Smooth muscle cell (in vitro differentiated cells): ENCODE measurements around the gene DSE. TPM values are rescaled to one million over a fixed set of nuclear protein-coding genes. Genes with fewer than 3 reads are reported as not detected.

Experiments used
- DNase-seq: peaks from one replicate; lab custom pipeline; 2025; ENCODE audit not compliant: unreplicated experiment; lab: John Stamatoyannopoulos, UW
- H2AFZ ChIP-seq: fragments of 200-600 bp; sonication (generic); 2 replicates; pipeline ENCODE4 v1.6.0; 2016; ENCODE audit warnings: antibody characterized with exemption, low read depth, mild to moderate bottlenecking
- H3F3A ChIP-seq: fragments of 200-600 bp; sonication (generic); 2 replicates; pipeline ENCODE4 v1.6.0; 2017; ENCODE audit warnings: antibody characterized with exemption, low read depth
- H3K27ac ChIP-seq: fragments of 200-600 bp; sonication (generic); 2 replicates; pipeline ENCODE4 v1.5.1; 2016; ENCODE audit warnings: low read depth, mild to moderate bottlenecking
- H3K27me3 ChIP-seq: fragments of 200-600 bp; sonication (generic); 2 replicates; pipeline ENCODE4 v1.6.1; 2016; ENCODE audit warnings: low read depth, mild to moderate bottlenecking
- H3K36me3 ChIP-seq: fragments of 200-600 bp; sonication (generic); 2 replicates; pipeline ENCODE4 v1.5.1; 2016; ENCODE audit warnings: low read depth
- H3K4me1 ChIP-seq: fragments of 200-600 bp; sonication (generic); 2 replicates; pipeline ENCODE4 v1.5.1; 2016; ENCODE audit warnings: low read depth
- H3K4me2 ChIP-seq: fragments of 200-600 bp; sonication (generic); 2 replicates; pipeline ENCODE4 v1.6.0; 2016; ENCODE audit warnings: mild to moderate bottlenecking
- H3K4me3 ChIP-seq: fragments of 200-600 bp; sonication (generic); 2 replicates; pipeline ENCODE4 v1.5.1; 2016; ENCODE audit warnings: mild to moderate bottlenecking
- H3K79me2 ChIP-seq: fragments of 200-600 bp; sonication (generic); 2 replicates; pipeline ENCODE4 v1.6.0; 2016; ENCODE audit warnings: low read depth, mild to moderate bottlenecking
- H3K9ac ChIP-seq: fragments of 200-600 bp; sonication (generic); 2 replicates; pipeline ENCODE4 v1.6.0; 2016; ENCODE audit warnings: low read depth
- H3K9me3 ChIP-seq: fragments of 200-600 bp; sonication (generic); replicated peaks from 2 replicates; pipeline ENCODE4 v1.5.1; 2016; ENCODE audit warnings: low read depth
- H4K20me1 ChIP-seq: fragments of 200-600 bp; sonication (generic); 2 replicates; pipeline ENCODE4 v1.6.0; 2016; ENCODE audit warnings: low read depth
- WGBS: methylation state at CpG from one replicate; pipeline ENCODE4 v1.1.7; 2016; ENCODE audit warnings: low lambda C conversion rate; 5-methylcytosine and 5-hydroxymethylcytosine counted together
- polyA plus RNA-seq: library from polyadenylated mRNA; unstranded; fragments of >200 nt; fragmentation: Nextera tagmentation; extraction: Ambion mirVana; gene quantifications from 2 replicates; pipeline ENCODE4 v1.2.1, GENCODE V29; 2016
- total RNA-seq: library from RNA; depleted of rRNA; stranded (reverse); fragments of >200 nt; gene quantifications from 2 replicates; pipeline ENCODE4 v1.2.3, GENCODE V29; 2014
- TF ChIP-seq, protein P1 (sequence below): fragments of 200-600 bp; sonication (generic); IDR thresholded peaks from 2 replicates; pipeline ENCODE4 v1.5.1; 2017; ENCODE audit warnings: borderline replicate concordance, mild to moderate bottlenecking, antibody characterized with exemption; ENCODE audit not compliant: insufficient read depth, poor library complexity, severe bottlenecking

DSE gene
- total and polyA plus RNA-seq, 2 experiments from 2014 or later: 38.6 to 76.2 TPM

DNA sequence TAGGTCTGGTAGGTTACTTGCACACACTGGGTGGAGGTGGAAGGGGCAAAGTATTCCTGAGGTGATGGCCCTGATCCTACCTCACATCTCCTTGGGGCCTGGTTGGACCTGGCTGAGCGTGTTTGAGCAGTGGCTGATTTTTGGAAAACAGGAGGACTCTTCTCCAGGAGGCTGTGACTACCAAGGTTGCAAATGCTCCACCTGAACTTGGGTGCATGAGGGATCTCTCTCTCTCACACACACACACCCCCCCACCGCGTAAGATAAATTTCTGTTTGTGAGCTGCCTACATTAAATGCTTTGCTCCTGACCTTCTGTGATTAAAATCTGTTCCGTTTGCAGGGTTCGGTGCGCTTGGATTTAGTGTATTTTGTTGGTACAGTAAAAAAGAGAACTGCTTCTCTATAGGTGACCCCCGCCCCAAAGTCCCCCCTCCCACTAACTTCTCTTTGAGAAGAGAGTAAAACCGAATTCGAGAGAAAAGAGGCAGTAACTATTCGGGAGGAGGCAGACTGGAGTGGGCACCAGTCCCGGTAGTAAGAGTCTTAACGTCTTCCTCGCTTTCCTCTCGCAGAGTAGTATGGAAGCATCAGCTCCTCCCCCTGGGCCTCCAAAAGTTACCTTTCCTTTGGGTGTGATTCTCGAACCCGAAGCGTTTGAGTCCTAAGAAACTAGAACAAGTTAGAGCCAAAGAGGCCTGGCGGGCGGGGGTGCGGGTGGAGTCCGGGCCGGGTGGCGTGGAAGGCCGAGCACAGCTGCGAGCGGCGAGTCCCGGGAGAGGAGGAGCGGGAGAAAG, 585 bp upstream of the DSE start:
- Histone ChIP-seq H3K9me3 (no peaks in the 10 kb centered on the region), H2AFZ (peak overlapping the region; percentile 82), H3K4me3 (peak overlapping the region; percentile 82), H3K36me3 (no peaks in the 10 kb centered on the region), H3K4me1 (peaks cover 9% of the 10 kb centered on the region), H3K27me3 (no peaks in the 10 kb centered on the region), H3K27ac (peak overlapping the region; percentile 93), H3K9ac (peak overlapping the region; percentile 93), H3F3A (no peaks in the 10 kb centered on the region), H3K4me2 (peak overlapping the region; percentile 96), H3K79me2 (peaks cover 35% of the 10 kb centered on the region), H4K20me1 (peaks cover 29% of the 10 kb centered on the region)
- DNase-seq: no peak
- 9% methylated on average over 19 of the region's 29 CpGs for WGBS
- TF ChIP-seq, protein P1, sequence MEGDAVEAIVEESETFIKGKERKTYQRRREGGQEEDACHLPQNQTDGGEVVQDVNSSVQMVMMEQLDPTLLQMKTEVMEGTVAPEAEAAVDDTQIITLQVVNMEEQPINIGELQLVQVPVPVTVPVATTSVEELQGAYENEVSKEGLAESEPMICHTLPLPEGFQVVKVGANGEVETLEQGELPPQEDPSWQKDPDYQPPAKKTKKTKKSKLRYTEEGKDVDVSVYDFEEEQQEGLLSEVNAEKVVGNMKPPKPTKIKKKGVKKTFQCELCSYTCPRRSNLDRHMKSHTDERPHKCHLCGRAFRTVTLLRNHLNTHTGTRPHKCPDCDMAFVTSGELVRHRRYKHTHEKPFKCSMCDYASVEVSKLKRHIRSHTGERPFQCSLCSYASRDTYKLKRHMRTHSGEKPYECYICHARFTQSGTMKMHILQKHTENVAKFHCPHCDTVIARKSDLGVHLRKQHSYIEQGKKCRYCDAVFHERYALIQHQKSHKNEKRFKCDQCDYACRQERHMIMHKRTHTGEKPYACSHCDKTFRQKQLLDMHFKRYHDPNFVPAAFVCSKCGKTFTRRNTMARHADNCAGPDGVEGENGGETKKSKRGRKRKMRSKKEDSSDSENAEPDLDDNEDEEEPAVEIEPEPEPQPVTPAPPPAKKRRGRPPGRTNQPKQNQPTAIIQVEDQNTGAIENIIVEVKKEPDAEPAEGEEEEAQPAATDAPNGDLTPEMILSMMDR: no peak

GRCh38 chr6:116371120-116371917, 572 bp downstream of the DSE start:
- Histone ChIP-seq H3K79me2 (peaks cover 47% of the 10 kb centered on the region), H3K27me3 (no peaks in the 10 kb centered on the region), H3K36me3 (no peaks in the 10 kb centered on the region), H4K20me1 (peaks cover 41% of the 10 kb centered on the region), H3K4me2 (peak overlapping the region; percentile 96), H3K4me3 (peak overlapping the region; percentile 82), H3K4me1 (peaks cover 18% of the 10 kb centered on the region), H3F3A (no peaks in the 10 kb centered on the region), H2AFZ (peak overlapping the region; percentile 82), H3K9ac (peak overlapping the region; percentile 93), H3K27ac (peak overlapping the region; percentile 93), H3K9me3 (no peaks in the 10 kb centered on the region)
- peak; percentile 74 for DNase-seq
- TF ChIP-seq, protein P1: no peak
- WGBS: 1% methylated on average over 61 of the region's 75 CpGs

DNA sequence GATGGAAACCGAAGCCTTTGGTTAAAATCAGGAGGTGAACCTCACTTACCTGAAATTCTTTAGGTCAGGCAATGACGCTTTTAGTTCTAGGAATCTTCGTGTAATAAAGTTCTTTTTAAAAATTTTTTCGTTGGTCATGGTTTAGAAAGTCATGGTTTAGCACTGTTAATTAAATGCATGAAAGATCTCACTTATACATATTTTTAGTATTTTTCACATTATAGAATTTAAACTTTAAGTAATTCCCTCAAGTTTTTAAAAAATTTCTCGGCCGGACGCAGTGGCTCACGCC, 1.1 kb downstream of the DSE start:
- no peaks in the 10 kb centered on the region for H3F3A ChIP-seq
- H3K9ac ChIP-seq: peak overlapping the region; percentile 93
- peaks cover 46% of the 10 kb centered on the region for H4K20me1 ChIP-seq
- H3K4me2 ChIP-seq: peak overlapping the region; percentile 96
- H3K27me3 ChIP-seq: no peaks in the 10 kb centered on the region
- H3K27ac ChIP-seq: peak overlapping the region; percentile 93
- H3K36me3 ChIP-seq: no peaks in the 10 kb centered on the region
- no peaks in the 10 kb centered on the region for H3K9me3 ChIP-seq
- no peak for DNase-seq
- peak overlapping the region; percentile 82 for H3K4me3 ChIP-seq
- H3K4me1 ChIP-seq: peaks cover 20% of the 10 kb centered on the region
- H2AFZ ChIP-seq: no peak overlapping the region
- TF ChIP-seq, protein P1: no peak
- WGBS: 44% methylated on average over 8 of the region's 8 CpGs
- H3K79me2 ChIP-seq: peaks cover 52% of the 10 kb centered on the region
